K562 (cell line): ENCODE data around the gene PTPRR. TPM values are rescaled to one million over a fixed set of nuclear protein-coding genes. Genes with fewer than 3 reads are reported as not detected.
A peak's percentile ranks its signal among the peaks of the same experiment; 100 is the strongest.

Source experiments
- BRF1 ChIP-seq: IDR thresholded peaks from 3 replicates; pipeline ENCODE4 v1.6.1; 2011; ENCODE audit warnings: borderline replicate concordance, mild to moderate bottlenecking; ENCODE audit not compliant: insufficient read length; ENCODE audit errors: extremely low read depth
- NR2C1 ChIP-seq, 2 experiments: fragments of 450-650 bp; IDR thresholded peaks; 2 replicates each; pipeline ENCODE4 v1.6.1; 2017; ENCODE audit warnings: mild to moderate bottlenecking in 2 of 2, antibody characterized with exemption in 1 of 2, inconsistent platforms in 1 of 2, missing compliant biosample characterization in 1 of 2, missing genetic modification characterization in 1 of 2
- ZNF347 ChIP-seq: fragments of 450-650 bp; formaldehyde crosslinking; IDR thresholded peaks from 2 replicates; pipeline ENCODE4 v1.4.0; 2020; ENCODE audit warnings: low read depth, mild to moderate bottlenecking, moderate library complexity
- polyA plus RNA-seq, 8 experiments: library from polyadenylated mRNA; depleted of rRNA in 4 of 8; stranded (reverse) in 5 of 8; unstranded in 3 of 8; fragments of >200 nt; fragmentation: Nextera tagmentation in 2 of 8; fragmentation: Illumina TruSeq in 1 of 8; extraction: Ambion mirVana in 2 of 8; extraction: Trizol in 1 of 8; gene quantifications; 2 replicates each; pipeline versions ENCODE4 v1.2.1 to v1.2.3, GENCODE V29; 2011 to 2014; ENCODE audit warnings: inconsistent platforms in 1 of 8, missing spikeins in 1 of 8
- total RNA-seq, 7 experiments: library from RNA; depleted of rRNA in 6 of 7; stranded (reverse); fragments of >200 nt in 6 of 7; fragmentation: Illumina TruSeq in 2 of 7; extraction: Trizol in 2 of 7; gene quantifications; 2 replicates each; pipeline versions ENCODE4 v1.2.1 to v1.2.3, GENCODE V29; 2011 to 2021; ENCODE audit warnings: low replicate concordance in 1 of 7
- TF ChIP-seq, protein P1 (sequence below): fragments of 450-650 bp; formaldehyde crosslinking; IDR thresholded peaks from 2 replicates; pipeline ENCODE4 v1.4.0; 2020; ENCODE audit warnings: mild to moderate bottlenecking, moderate library complexity
- TF ChIP-seq, protein P2 (sequence below): sonication (generic); formaldehyde crosslinking; IDR thresholded peaks from 2 replicates; pipeline ENCODE4 v1.8.0; 2022; ENCODE audit warnings: missing genetic modification reagents, mild to moderate bottlenecking, moderate library complexity, borderline replicate concordance
- TF ChIP-seq, protein P3 (sequence below): fragments of 450-650 bp; formaldehyde crosslinking; IDR thresholded peaks from 2 replicates; pipeline ENCODE4 v1.4.0; 2022; ENCODE audit warnings: missing genetic modification characterization
- TF ChIP-seq, protein P4 (sequence below): IDR thresholded peaks from 2 replicates; pipeline ENCODE4 v1.6.1; 2011; ENCODE audit not compliant: insufficient read length; ENCODE audit errors: extremely low read depth
- TF ChIP-seq, protein P5 (sequence below): fragments of 250-450 bp; sonication (Bioruptor Pico); IDR thresholded peaks from 2 replicates; pipeline ENCODE4 v1.9.0; 2021; ENCODE audit warnings: mild to moderate bottlenecking, inconsistent platforms

PTPRR gene
- total and polyA plus RNA-seq, 9 of the 15 experiments (the other 6 are each of a cell fraction or from before 2014, with no cell fraction given) = 6.6 to 41.7 (median 12.3) TPM

DNA sequence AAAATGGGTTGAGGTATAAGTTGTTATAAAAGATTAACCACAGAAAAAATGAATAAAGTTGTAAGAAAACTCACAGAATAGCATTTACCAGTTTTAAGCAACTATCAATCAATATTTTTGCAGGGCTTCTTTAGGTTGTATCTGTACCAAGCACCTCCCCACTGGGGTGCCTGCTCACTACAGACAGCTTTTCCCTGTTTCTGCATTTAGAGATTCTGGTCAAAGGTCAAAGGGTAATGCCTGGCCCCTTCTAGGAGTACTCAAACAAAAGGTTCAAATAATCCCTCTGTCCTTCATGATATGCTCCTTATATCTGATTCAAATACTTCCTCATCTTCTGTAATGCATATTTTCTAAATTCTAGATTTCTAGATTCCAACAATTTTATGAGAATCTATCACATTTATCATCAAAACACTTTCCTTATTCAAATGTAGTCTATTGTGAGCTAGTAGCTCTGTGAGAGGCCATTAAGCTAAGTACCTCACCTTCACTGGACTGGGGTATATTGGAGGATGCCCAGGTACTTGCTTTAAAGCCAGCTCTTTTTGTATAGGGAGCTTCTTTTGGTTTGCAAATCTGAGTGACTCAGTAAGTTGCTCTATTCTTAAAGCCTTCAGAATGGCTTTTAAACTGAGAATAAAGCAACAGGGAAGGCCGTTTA lies 162.6 kb downstream of the PTPRR start (continued):
- TF ChIP-seq, protein P1, sequence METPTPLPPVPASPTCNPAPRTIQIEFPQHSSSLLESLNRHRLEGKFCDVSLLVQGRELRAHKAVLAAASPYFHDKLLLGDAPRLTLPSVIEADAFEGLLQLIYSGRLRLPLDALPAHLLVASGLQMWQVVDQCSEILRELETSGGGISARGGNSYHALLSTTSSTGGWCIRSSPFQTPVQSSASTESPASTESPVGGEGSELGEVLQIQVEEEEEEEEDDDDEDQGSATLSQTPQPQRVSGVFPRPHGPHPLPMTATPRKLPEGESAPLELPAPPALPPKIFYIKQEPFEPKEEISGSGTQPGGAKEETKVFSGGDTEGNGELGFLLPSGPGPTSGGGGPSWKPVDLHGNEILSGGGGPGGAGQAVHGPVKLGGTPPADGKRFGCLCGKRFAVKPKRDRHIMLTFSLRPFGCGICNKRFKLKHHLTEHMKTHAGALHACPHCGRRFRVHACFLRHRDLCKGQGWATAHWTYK (CRISPR knock-in tag) = no peak
- TF ChIP-seq, protein P2, sequence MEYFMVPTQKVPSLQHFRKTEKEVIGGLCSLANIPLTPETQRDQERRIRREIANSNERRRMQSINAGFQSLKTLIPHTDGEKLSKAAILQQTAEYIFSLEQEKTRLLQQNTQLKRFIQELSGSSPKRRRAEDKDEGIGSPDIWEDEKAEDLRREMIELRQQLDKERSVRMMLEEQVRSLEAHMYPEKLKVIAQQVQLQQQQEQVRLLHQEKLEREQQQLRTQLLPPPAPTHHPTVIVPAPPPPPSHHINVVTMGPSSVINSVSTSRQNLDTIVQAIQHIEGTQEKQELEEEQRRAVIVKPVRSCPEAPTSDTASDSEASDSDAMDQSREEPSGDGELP = no peak
- TF ChIP-seq, protein P3, sequence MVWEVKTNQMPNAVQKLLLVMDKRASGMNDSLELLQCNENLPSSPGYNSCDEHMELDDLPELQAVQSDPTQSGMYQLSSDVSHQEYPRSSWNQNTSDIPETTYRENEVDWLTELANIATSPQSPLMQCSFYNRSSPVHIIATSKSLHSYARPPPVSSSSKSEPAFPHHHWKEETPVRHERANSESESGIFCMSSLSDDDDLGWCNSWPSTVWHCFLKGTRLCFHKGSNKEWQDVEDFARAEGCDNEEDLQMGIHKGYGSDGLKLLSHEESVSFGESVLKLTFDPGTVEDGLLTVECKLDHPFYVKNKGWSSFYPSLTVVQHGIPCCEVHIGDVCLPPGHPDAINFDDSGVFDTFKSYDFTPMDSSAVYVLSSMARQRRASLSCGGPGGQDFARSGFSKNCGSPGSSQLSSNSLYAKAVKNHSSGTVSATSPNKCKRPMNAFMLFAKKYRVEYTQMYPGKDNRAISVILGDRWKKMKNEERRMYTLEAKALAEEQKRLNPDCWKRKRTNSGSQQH (CRISPR knock-in tag) = no peak
- TF ChIP-seq, protein P4, sequence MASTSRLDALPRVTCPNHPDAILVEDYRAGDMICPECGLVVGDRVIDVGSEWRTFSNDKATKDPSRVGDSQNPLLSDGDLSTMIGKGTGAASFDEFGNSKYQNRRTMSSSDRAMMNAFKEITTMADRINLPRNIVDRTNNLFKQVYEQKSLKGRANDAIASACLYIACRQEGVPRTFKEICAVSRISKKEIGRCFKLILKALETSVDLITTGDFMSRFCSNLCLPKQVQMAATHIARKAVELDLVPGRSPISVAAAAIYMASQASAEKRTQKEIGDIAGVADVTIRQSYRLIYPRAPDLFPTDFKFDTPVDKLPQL = no peak
- TF ChIP-seq ZNF347 (CRISPR knock-in tag) = no peak
- TF ChIP-seq BRF1 = no peak
- TF ChIP-seq, protein P5, sequence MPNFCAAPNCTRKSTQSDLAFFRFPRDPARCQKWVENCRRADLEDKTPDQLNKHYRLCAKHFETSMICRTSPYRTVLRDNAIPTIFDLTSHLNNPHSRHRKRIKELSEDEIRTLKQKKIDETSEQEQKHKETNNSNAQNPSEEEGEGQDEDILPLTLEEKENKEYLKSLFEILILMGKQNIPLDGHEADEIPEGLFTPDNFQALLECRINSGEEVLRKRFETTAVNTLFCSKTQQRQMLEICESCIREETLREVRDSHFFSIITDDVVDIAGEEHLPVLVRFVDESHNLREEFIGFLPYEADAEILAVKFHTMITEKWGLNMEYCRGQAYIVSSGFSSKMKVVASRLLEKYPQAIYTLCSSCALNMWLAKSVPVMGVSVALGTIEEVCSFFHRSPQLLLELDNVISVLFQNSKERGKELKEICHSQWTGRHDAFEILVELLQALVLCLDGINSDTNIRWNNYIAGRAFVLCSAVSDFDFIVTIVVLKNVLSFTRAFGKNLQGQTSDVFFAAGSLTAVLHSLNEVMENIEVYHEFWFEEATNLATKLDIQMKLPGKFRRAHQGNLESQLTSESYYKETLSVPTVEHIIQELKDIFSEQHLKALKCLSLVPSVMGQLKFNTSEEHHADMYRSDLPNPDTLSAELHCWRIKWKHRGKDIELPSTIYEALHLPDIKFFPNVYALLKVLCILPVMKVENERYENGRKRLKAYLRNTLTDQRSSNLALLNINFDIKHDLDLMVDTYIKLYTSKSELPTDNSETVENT (CRISPR knock-in tag) = no peak
- peak; percentile 90 for TF ChIP-seq NR2C1 (IDR thresholded peaks at IDR 0.05)
- peak; percentile 77 for TF ChIP-seq NR2C1 (tag; IDR thresholded peaks at IDR 0.05)
